K562 (cell line): Measurements from ENCODE around the gene CFAP92.

Experiments used
- STAT5B ChIP-seq: fragments of 250-450 bp; sonication (Bioruptor Pico); IDR thresholded peaks from 2 replicates; pipeline ENCODE4 v1.8.0; 2021; ENCODE audit warnings: mild to moderate bottlenecking, inconsistent platforms
- TF ChIP-seq, protein P1 (sequence below): sonication (generic); formaldehyde crosslinking; IDR thresholded peaks from 2 replicates; pipeline ENCODE4 v1.5.0; 2020; ENCODE audit warnings: missing genetic modification reagents

DNA sequence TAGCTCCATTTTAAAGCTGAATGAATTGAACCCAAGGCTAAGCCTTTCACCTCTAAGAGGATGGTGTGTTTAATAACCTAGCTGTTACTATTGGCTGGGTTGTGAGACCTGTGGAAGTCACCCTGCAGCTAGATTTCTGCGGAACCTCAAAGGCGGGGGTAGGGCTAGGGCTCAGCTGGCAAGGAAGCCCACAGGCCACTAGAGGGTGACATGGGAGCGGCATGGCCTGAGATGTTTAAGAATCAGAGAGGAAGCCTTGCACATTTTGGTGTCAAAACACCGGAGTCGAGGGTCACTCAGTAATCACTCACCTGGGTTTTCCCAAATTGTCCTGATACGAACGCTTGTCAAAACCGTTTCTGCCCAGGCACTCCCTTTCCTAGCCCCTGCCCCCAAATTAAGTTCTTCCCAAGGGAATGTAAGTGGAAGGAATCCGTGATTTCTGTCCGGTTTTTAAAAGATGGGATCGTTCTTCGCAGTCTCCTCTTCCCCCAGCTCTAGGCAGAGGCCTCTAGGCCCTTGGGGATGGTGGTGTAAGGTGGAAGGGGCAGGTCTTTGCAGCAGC is 118.2 kb downstream of the CFAP92 start:
- TF ChIP-seq STAT5B (CRISPR knock-in tag), result no peak
- TF ChIP-seq, protein P1, sequence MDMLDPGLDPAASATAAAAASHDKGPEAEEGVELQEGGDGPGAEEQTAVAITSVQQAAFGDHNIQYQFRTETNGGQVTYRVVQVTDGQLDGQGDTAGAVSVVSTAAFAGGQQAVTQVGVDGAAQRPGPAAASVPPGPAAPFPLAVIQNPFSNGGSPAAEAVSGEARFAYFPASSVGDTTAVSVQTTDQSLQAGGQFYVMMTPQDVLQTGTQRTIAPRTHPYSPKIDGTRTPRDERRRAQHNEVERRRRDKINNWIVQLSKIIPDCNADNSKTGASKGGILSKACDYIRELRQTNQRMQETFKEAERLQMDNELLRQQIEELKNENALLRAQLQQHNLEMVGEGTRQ (CRISPR knock-in tag), result no peak
